RWPE2 (cell line): Measurements from ENCODE around the gene BECN2.
A peak's percentile ranks its signal among the peaks of the same experiment; 100 is the strongest.

Experiments used
- ATAC-seq: fragments of 200-7000 bp; cut with Tn5 transposase; 3 replicates; pipeline ENCODE4 v1.9.1; 2021; ENCODE audit warnings: low read depth
- DNase-seq: peaks from one replicate; pipeline ENCODE4 v3.0.0-alpha.2; 2020; ENCODE audit warnings: low spot score
- H3K27ac ChIP-seq: fragments of 450-650 bp; 2 replicates; pipeline ENCODE4 v1.5.1; 2017; ENCODE audit warnings: mild to moderate bottlenecking; ENCODE audit not compliant: poor library complexity, severe bottlenecking
- H3K27me3 ChIP-seq: fragments of 250-450 bp; sonication (Bioruptor Pico); 2 replicates; pipeline ENCODE4 v1.5.1; 2021; ENCODE audit warnings: mild to moderate bottlenecking, moderate library complexity; ENCODE audit not compliant: insufficient read depth, poor library complexity, severe bottlenecking
- H3K36me3 ChIP-seq: fragments of 250-450 bp; sonication (Bioruptor Pico); 2 replicates; pipeline ENCODE4 v1.5.1; 2020; ENCODE audit warnings: low read depth, mild to moderate bottlenecking, moderate library complexity
- H3K4me1 ChIP-seq: fragments of 250-450 bp; sonication (Bioruptor Pico); 2 replicates; pipeline ENCODE4 v1.5.1; 2021; ENCODE audit warnings: mild to moderate bottlenecking, moderate library complexity; ENCODE audit not compliant: insufficient read depth, poor library complexity, severe bottlenecking
- H3K4me3 ChIP-seq: fragments of 250-450 bp; sonication (Bioruptor Pico); 2 replicates; pipeline ENCODE4 v1.5.1; 2021; ENCODE audit warnings: mild to moderate bottlenecking, moderate library complexity; ENCODE audit not compliant: severe bottlenecking
- H3K9me3 ChIP-seq: fragments of 250-450 bp; sonication (Bioruptor Pico); 2 replicates; pipeline ENCODE4 v1.5.1; 2021; ENCODE audit warnings: mild to moderate bottlenecking, moderate library complexity; ENCODE audit not compliant: severe bottlenecking
- TF ChIP-seq, protein P1 (sequence below): fragments of 450-650 bp; IDR thresholded peaks from one replicate; pipeline ENCODE4 v1.5.1; 2017; ENCODE audit warnings: mild to moderate bottlenecking, moderate library complexity; ENCODE audit not compliant: poor library complexity, severe bottlenecking

Gene BECN2

DNA sequence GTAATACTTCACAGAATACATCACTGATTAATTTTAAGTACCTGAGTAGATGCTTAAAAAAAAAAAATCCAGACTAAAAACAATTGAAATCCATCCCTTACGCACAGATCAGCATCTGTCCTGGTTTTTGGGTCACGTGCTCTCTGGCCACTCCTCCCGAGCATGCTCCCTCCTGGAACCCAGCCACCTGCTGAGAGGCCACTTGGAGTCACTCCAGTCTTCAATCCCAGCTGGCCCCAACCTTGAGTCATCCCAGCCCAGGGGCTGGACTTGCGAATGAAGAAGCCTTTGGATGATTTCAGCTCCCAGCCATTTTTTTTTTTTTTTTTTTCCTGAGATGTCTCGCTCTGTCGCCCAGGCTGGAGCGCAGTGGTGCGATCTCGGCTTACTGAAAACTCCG lies 32.5 kb downstream of the BECN2 start:
- TF ChIP-seq, protein P1, sequence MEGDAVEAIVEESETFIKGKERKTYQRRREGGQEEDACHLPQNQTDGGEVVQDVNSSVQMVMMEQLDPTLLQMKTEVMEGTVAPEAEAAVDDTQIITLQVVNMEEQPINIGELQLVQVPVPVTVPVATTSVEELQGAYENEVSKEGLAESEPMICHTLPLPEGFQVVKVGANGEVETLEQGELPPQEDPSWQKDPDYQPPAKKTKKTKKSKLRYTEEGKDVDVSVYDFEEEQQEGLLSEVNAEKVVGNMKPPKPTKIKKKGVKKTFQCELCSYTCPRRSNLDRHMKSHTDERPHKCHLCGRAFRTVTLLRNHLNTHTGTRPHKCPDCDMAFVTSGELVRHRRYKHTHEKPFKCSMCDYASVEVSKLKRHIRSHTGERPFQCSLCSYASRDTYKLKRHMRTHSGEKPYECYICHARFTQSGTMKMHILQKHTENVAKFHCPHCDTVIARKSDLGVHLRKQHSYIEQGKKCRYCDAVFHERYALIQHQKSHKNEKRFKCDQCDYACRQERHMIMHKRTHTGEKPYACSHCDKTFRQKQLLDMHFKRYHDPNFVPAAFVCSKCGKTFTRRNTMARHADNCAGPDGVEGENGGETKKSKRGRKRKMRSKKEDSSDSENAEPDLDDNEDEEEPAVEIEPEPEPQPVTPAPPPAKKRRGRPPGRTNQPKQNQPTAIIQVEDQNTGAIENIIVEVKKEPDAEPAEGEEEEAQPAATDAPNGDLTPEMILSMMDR = no peak
- Histone ChIP-seq H3K27ac (no peak overlapping the region), H3K4me1 (peaks cover 11% of the 10 kb centered on the region), H3K36me3 (no peaks in the 10 kb centered on the region), H3K4me3 (no peak overlapping the region), H3K27me3 (no peaks in the 10 kb centered on the region), H3K9me3 (no peaks in the 10 kb centered on the region)
- DNase-seq (peak; percentile 81), ATAC-seq (peak; percentile 77)

DNA sequence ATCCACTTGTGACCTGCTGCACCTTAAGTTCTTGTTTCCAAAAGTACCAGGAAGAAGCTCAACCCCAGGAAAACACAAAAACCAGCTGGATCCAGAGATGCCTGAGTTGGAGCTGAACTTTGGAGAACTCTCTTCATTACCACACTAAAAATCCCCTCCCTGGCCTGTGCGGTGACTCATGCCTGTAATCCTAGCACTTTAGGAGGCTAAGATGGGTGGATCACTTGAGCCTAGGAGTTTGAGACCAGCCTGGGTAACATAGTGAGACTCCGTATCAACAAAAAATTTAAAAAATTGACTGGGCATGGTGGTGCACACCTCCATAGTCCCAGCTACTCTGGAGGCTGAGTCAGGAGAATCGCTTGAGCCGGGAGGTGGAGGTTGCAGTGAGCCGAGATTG lies 35.2 kb downstream of the BECN2 start:
- DNase-seq (no peak), ATAC-seq (no peak)
- H3K4me3 ChIP-seq = no peak overlapping the region
- H3K4me1 ChIP-seq = peaks cover 11% of the 10 kb centered on the region
- TF ChIP-seq, protein P1 = no peak
- H3K36me3 ChIP-seq = no peaks in the 10 kb centered on the region
- no peak overlapping the region for H3K27ac ChIP-seq
- H3K27me3 ChIP-seq = no peaks in the 10 kb centered on the region
- H3K9me3 ChIP-seq = no peaks in the 10 kb centered on the region

DNA sequence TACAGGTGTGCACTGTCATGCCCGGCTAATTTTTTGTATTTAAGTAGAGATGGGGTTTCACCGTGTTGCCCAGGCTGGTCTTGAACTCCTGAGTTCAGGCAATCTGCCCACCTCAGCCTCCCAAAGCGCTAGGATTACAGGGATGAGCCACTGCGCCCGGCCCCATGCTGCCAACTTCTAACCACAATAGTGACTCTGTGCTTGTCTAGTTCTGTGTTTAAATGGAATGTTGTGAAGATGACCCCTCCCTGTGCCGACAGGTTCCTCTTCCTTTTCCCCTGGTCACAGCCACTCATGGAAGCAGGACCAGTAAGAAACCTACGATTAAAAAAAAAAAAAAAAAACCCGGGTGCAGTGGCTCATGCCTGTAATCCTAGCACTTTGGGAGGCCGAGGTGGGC lies 36.6 kb downstream of the BECN2 start:
- TF ChIP-seq, protein P1 = no peak
- H3K36me3 ChIP-seq = no peaks in the 10 kb centered on the region
- H3K9me3 ChIP-seq = no peaks in the 10 kb centered on the region
- no peak overlapping the region for H3K27ac ChIP-seq
- ATAC-seq (no peak), DNase-seq (no peak)
- no peak overlapping the region for H3K4me3 ChIP-seq
- H3K4me1 ChIP-seq = peaks cover 6% of the 10 kb centered on the region
- no peaks in the 10 kb centered on the region for H3K27me3 ChIP-seq

DNA sequence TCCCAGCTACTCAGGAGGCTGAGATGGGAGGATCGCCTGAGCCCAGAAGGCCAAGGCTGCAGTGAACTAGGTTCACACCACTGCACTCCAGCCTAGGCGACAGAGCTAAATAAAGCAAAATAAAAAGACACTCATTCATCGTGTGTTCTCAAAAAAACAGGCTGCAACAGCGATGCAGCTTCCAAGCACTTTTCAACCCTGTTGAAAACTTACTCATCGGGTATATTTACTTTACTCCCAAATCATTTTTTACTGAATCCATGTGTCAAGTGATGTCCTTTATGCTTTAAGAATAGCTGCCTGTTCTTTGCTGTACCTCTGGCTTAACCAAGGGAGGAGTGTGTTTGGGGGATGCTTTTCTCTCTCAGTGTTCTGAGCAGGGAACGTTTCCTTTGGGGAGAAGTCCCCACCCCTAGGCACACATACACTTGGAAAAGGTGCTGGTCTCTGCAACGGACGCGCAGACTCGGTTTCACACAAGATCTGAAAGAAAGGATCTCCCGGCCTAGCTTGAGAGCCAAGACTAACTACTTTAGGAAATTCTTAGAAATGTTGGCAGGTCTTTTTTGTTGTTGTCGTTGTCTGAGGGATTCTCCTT lies 39.9 kb downstream of the BECN2 start:
- TF ChIP-seq, protein P1 = no peak
- no peak overlapping the region for H3K4me3 ChIP-seq
- no peaks in the 10 kb centered on the region for H3K36me3 ChIP-seq
- ATAC-seq (no peak), DNase-seq (no peak)
- H3K4me1 ChIP-seq = no peaks in the 10 kb centered on the region
- H3K9me3 ChIP-seq = no peaks in the 10 kb centered on the region
- no peak overlapping the region for H3K27ac ChIP-seq
- no peaks in the 10 kb centered on the region for H3K27me3 ChIP-seq

DNA sequence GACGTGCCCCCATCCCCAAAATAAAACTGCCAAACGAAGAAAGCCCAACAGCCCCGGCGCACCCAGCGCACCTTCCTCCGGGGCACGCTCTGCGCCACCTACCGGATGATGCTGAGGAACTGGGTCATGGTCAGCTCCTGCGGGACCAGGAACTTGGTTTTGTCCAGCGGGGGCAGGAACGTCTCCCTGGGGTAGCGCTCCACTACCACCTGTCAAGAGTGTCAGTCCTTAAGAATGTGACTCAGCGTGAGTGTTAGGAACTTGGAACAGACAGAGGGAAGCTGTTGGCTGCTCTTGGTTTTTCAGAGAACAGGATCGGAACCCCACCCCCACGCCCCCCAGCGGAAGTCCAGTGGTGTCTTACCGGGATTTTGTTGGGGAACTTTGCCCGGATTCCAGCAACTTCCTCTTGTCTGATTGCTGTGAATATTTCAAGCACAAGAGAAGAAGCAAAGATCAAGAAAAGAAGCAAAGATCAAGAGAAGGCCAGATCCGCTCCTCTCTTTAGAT lies 40.9 kb downstream of the BECN2 start:
- Histone ChIP-seq H3K4me1 (no peaks in the 10 kb centered on the region), H3K36me3 (no peaks in the 10 kb centered on the region), H3K27ac (no peak overlapping the region), H3K9me3 (no peaks in the 10 kb centered on the region), H3K4me3 (no peak overlapping the region), H3K27me3 (no peaks in the 10 kb centered on the region)
- ATAC-seq (peak; percentile 84), DNase-seq (peak; percentile 50)
- TF ChIP-seq, protein P1 = peak; percentile 67
